ENCODE results near the gene IRX4.

IRX4 gene

GRCh38 chr5:1868886-1869475 is 13.7 kb downstream of the IRX4 start:
- no peak overlapping the region for H3K27ac Mint-ChIP-seq
- no peaks in the 10 kb centered on the region for H3K36me3 Mint-ChIP-seq (ENCODE audit: low read depth)
- H3K4me3 Mint-ChIP-seq: no peak overlapping the region
- no peaks in the 10 kb centered on the region for H3K4me1 Mint-ChIP-seq (ENCODE audit: low read depth)
- H3K27me3 Mint-ChIP-seq (ENCODE audit: low read depth): peaks cover 13% of the 10 kb centered on the region
- H3K9me3 Mint-ChIP-seq: no peaks in the 10 kb centered on the region

- Mint-ChIP-seq H3K9me3 (no peaks in the 10 kb centered on the region), H3K4me3 (no peak overlapping the region), H3K4me1 (ENCODE audit: low read depth) (no peaks in the 10 kb centered on the region), H3K36me3 (ENCODE audit: low read depth) (no peaks in the 10 kb centered on the region), H3K27me3 (ENCODE audit: low read depth) (peaks cover 2% of the 10 kb centered on the region), H3K27ac (no peak overlapping the region)
Observed at GRCh38 chr5:1867815-1868143, 14.9 kb downstream of the IRX4 start.

GRCh38 chr5:1867114-1867814 is 15.5 kb downstream of the IRX4 start:
- H3K4me1 Mint-ChIP-seq (ENCODE audit: low read depth): no peaks in the 10 kb centered on the region
- H3K4me3 Mint-ChIP-seq: no peak overlapping the region
- no peaks in the 10 kb centered on the region for H3K36me3 Mint-ChIP-seq (ENCODE audit: low read depth)
- H3K27ac Mint-ChIP-seq: no peak overlapping the region
- no peaks in the 10 kb centered on the region for H3K9me3 Mint-ChIP-seq
- no peaks in the 10 kb centered on the region for H3K27me3 Mint-ChIP-seq (ENCODE audit: low read depth)

- H3K4me3 Mint-ChIP-seq: no peak overlapping the region
- no peaks in the 10 kb centered on the region for H3K4me1 Mint-ChIP-seq (ENCODE audit: low read depth)
- no peak overlapping the region for H3K27ac Mint-ChIP-seq
- no peaks in the 10 kb centered on the region for H3K9me3 Mint-ChIP-seq
- H3K36me3 Mint-ChIP-seq (ENCODE audit: low read depth): no peaks in the 10 kb centered on the region
- no peaks in the 10 kb centered on the region for H3K27me3 Mint-ChIP-seq (ENCODE audit: low read depth)
Observed at GRCh38 chr5:1865948-1866347, 16.8 kb downstream of the IRX4 start.

GRCh38 chr5:1865486-1865885 is 17.2 kb downstream of the IRX4 start:
- no peaks in the 10 kb centered on the region for H3K4me1 Mint-ChIP-seq (ENCODE audit: low read depth)
- no peaks in the 10 kb centered on the region for H3K9me3 Mint-ChIP-seq
- no peaks in the 10 kb centered on the region for H3K27me3 Mint-ChIP-seq (ENCODE audit: low read depth)
- no peaks in the 10 kb centered on the region for H3K36me3 Mint-ChIP-seq (ENCODE audit: low read depth)
- no peak overlapping the region for H3K4me3 Mint-ChIP-seq
- no peak overlapping the region for H3K27ac Mint-ChIP-seq

GRCh38 chr5:1864896-1865440 is 17.8 kb downstream of the IRX4 start:
- Mint-ChIP-seq H3K4me1 (ENCODE audit: low read depth) (no peaks in the 10 kb centered on the region), H3K27me3 (ENCODE audit: low read depth) (no peaks in the 10 kb centered on the region), H3K36me3 (ENCODE audit: low read depth) (no peaks in the 10 kb centered on the region), H3K4me3 (no peak overlapping the region), H3K9me3 (no peaks in the 10 kb centered on the region), H3K27ac (no peak overlapping the region)

- Mint-ChIP-seq H3K27ac (no peak overlapping the region), H3K4me1 (ENCODE audit: low read depth) (no peaks in the 10 kb centered on the region), H3K36me3 (ENCODE audit: low read depth) (no peaks in the 10 kb centered on the region), H3K4me3 (no peak overlapping the region), H3K9me3 (no peaks in the 10 kb centered on the region), H3K27me3 (ENCODE audit: low read depth) (peaks cover 2% of the 10 kb centered on the region)
Observed at GRCh38 chr5:1860949-1861348, 21.8 kb downstream of the IRX4 start.

- Mint-ChIP-seq H3K36me3 (ENCODE audit: low read depth) (no peaks in the 10 kb centered on the region), H3K4me3 (no peak overlapping the region), H3K9me3 (no peaks in the 10 kb centered on the region), H3K4me1 (ENCODE audit: low read depth) (no peaks in the 10 kb centered on the region), H3K27me3 (ENCODE audit: low read depth) (peaks cover 2% of the 10 kb centered on the region), H3K27ac (no peak overlapping the region)
Observed at GRCh38 chr5:1860021-1860610, 22.6 kb downstream of the IRX4 start.

GRCh38 chr5:1859099-1859498 is 23.6 kb downstream of the IRX4 start:
- Mint-ChIP-seq H3K4me3 (no peak overlapping the region), H3K27ac (no peak overlapping the region), H3K36me3 (ENCODE audit: low read depth) (no peaks in the 10 kb centered on the region), H3K27me3 (ENCODE audit: low read depth) (peaks cover 3% of the 10 kb centered on the region), H3K9me3 (no peaks in the 10 kb centered on the region), H3K4me1 (ENCODE audit: low read depth) (no peaks in the 10 kb centered on the region)

GRCh38 chr5:1858436-1858835 is 24.3 kb downstream of the IRX4 start:
- no peak overlapping the region for H3K4me3 Mint-ChIP-seq
- no peaks in the 10 kb centered on the region for H3K36me3 Mint-ChIP-seq (ENCODE audit: low read depth)
- no peaks in the 10 kb centered on the region for H3K4me1 Mint-ChIP-seq (ENCODE audit: low read depth)
- no peak overlapping the region for H3K27ac Mint-ChIP-seq
- peaks cover 9% of the 10 kb centered on the region for H3K27me3 Mint-ChIP-seq (ENCODE audit: low read depth)
- no peaks in the 10 kb centered on the region for H3K9me3 Mint-ChIP-seq

GRCh38 chr5:1857256-1857600 is 25.5 kb downstream of the IRX4 start:
- Mint-ChIP-seq H3K36me3 (ENCODE audit: low read depth) (no peaks in the 10 kb centered on the region), H3K27ac (no peak overlapping the region), H3K4me3 (no peak overlapping the region), H3K27me3 (ENCODE audit: low read depth) (peaks cover 19% of the 10 kb centered on the region), H3K4me1 (ENCODE audit: low read depth) (no peaks in the 10 kb centered on the region), H3K9me3 (no peaks in the 10 kb centered on the region)

- peaks cover 22% of the 10 kb centered on the region for H3K27me3 Mint-ChIP-seq (ENCODE audit: low read depth)
Observed at GRCh38 chr5:1856596-1857255, 26.0 kb downstream of the IRX4 start.

GRCh38 chr5:1855596-1855995 is 27.1 kb downstream of the IRX4 start:
- Mint-ChIP-seq H3K9me3 (no peaks in the 10 kb centered on the region), H3K4me1 (ENCODE audit: low read depth) (no peaks in the 10 kb centered on the region), H3K4me3 (no peak overlapping the region), H3K27me3 (ENCODE audit: low read depth) (peaks cover 31% of the 10 kb centered on the region), H3K27ac (no peak overlapping the region), H3K36me3 (ENCODE audit: low read depth) (no peaks in the 10 kb centered on the region)

More at GRCh38 chr5:1856596-1857255, 26.0 kb downstream of the IRX4 start:
- Mint-ChIP-seq H3K9me3 (no peaks in the 10 kb centered on the region), H3K27ac (no peak overlapping the region), H3K4me1 (ENCODE audit: low read depth) (no peaks in the 10 kb centered on the region), H3K4me3 (no peak overlapping the region), H3K36me3 (ENCODE audit: low read depth) (no peaks in the 10 kb centered on the region)

- peaks cover 33% of the 10 kb centered on the region for H3K27me3 Mint-ChIP-seq (ENCODE audit: low read depth)
- no peaks in the 10 kb centered on the region for H3K4me1 Mint-ChIP-seq (ENCODE audit: low read depth)
- H3K4me3 Mint-ChIP-seq: no peak overlapping the region
- H3K27ac Mint-ChIP-seq: no peak overlapping the region
- no peaks in the 10 kb centered on the region for H3K36me3 Mint-ChIP-seq (ENCODE audit: low read depth)
- H3K9me3 Mint-ChIP-seq: no peaks in the 10 kb centered on the region
Observed at GRCh38 chr5:1855075-1855474, 27.6 kb downstream of the IRX4 start.

GRCh38 chr5:1853531-1853930 is 29.2 kb downstream of the IRX4 start:
- Mint-ChIP-seq H3K4me3 (no peak overlapping the region), H3K9me3 (no peaks in the 10 kb centered on the region), H3K27me3 (ENCODE audit: low read depth) (peaks cover 43% of the 10 kb centered on the region), H3K27ac (no peak overlapping the region), H3K4me1 (ENCODE audit: low read depth) (no peaks in the 10 kb centered on the region), H3K36me3 (ENCODE audit: low read depth) (no peaks in the 10 kb centered on the region)

Data from T-helper 1 cell treated with Interleukin-12 subunit alpha and Interleukin-12 subunit beta and Interleukin-4 antibody, amounts not matched to agents 30 μg/mL and 1 μg/mL, for 36 hours (primary cell).